ENCODE measurements around the gene CKLF. TPM values are rescaled to one million over a fixed set of nuclear protein-coding genes. Genes with fewer than 3 reads are reported as not detected.
"Not testable (repeated sequence)": the region's sequence is repeated elsewhere in the genome, so short reads cannot be mapped to it uniquely, and the experiment has no call there.

Gene CKLF
- total RNA-seq, 1 donor from 2014 or later, result 36.3 TPM

- Mint-ChIP-seq H3K27me3 (no peaks in the 10 kb centered on the region), H3K4me1 (ENCODE audit: unreplicated experiment) (no peaks in the 10 kb centered on the region), H3K27ac (no peak overlapping the region), H3K36me3 (no peaks in the 10 kb centered on the region), H3K9me3 (no peaks in the 10 kb centered on the region), H3K4me3 (no peak overlapping the region)
- no peak for DNase-seq (ENCODE audit: extremely low spot score, unreplicated experiment)
- TF ChIP-seq, protein P1, sequence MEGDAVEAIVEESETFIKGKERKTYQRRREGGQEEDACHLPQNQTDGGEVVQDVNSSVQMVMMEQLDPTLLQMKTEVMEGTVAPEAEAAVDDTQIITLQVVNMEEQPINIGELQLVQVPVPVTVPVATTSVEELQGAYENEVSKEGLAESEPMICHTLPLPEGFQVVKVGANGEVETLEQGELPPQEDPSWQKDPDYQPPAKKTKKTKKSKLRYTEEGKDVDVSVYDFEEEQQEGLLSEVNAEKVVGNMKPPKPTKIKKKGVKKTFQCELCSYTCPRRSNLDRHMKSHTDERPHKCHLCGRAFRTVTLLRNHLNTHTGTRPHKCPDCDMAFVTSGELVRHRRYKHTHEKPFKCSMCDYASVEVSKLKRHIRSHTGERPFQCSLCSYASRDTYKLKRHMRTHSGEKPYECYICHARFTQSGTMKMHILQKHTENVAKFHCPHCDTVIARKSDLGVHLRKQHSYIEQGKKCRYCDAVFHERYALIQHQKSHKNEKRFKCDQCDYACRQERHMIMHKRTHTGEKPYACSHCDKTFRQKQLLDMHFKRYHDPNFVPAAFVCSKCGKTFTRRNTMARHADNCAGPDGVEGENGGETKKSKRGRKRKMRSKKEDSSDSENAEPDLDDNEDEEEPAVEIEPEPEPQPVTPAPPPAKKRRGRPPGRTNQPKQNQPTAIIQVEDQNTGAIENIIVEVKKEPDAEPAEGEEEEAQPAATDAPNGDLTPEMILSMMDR (conservative IDR thresholded peaks at IDR 0.05), result no peak
These were observed 39.9 kb downstream of the CKLF start for GRCh38 chr16:66592241-66592640.

GRCh38 chr16:66592814-66593213 is 40.4 kb downstream of the CKLF start:
- Mint-ChIP-seq H3K4me1 (ENCODE audit: unreplicated experiment) (no peaks in the 10 kb centered on the region), H3K36me3 (no peaks in the 10 kb centered on the region), H3K27me3 (no peaks in the 10 kb centered on the region), H3K27ac (no peak overlapping the region), H3K9me3 (no peaks in the 10 kb centered on the region), H3K4me3 (no peak overlapping the region)
- TF ChIP-seq, protein P1 (conservative IDR thresholded peaks at IDR 0.05), result no peak
- no peak for DNase-seq (ENCODE audit: extremely low spot score, unreplicated experiment)

DNA sequence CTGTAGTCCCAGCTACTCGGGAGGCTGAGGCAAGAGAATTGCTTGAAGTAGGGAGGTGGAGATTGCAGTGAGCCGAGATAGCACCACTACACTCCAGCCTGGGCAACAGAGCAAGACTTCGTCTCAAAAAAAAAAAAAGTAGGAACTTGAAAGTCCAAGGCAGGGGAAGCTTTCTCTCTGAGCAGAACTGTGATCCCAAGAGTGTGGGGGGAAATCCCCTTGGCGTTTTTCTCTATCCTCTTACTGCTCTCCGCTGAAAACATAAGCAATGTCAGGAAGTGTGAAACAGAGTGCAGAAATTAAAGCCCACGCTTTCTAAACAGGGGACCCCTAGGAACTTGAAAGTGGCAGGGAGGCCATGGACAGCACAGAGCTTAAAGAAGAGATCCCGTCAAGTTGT is 42.4 kb downstream of the CKLF start:
- Mint-ChIP-seq H3K27me3 (no peaks in the 10 kb centered on the region), H3K4me1 (ENCODE audit: unreplicated experiment) (no peaks in the 10 kb centered on the region), H3K27ac (no peak overlapping the region), H3K36me3 (no peaks in the 10 kb centered on the region), H3K9me3 (no peaks in the 10 kb centered on the region), H3K4me3 (no peak overlapping the region)
- no peak for DNase-seq (ENCODE audit: extremely low spot score, unreplicated experiment)
- TF ChIP-seq, protein P1 (conservative IDR thresholded peaks at IDR 0.05), result no peak

GRCh38 chr16:66596559-66596958 is 44.2 kb downstream of the CKLF start:
- not testable (repeated sequence) for H3K27ac Mint-ChIP-seq; H3K9me3 Mint-ChIP-seq; H3K27me3 Mint-ChIP-seq; H3K4me1 Mint-ChIP-seq (ENCODE audit: unreplicated experiment); H3K4me3 Mint-ChIP-seq; H3K36me3 Mint-ChIP-seq; DNase-seq (ENCODE audit: extremely low spot score, unreplicated experiment)

- DNase-seq (ENCODE audit: extremely low spot score, unreplicated experiment), result no peak
- H3K36me3 Mint-ChIP-seq, result no peaks in the 10 kb centered on the region
- TF ChIP-seq, protein P1 (conservative IDR thresholded peaks at IDR 0.05), result no peak
- H3K4me1 Mint-ChIP-seq (ENCODE audit: unreplicated experiment), result peaks cover 5% of the 10 kb centered on the region
- no peak overlapping the region for H3K4me3 Mint-ChIP-seq
- no peaks in the 10 kb centered on the region for H3K9me3 Mint-ChIP-seq
- H3K27me3 Mint-ChIP-seq, result no peaks in the 10 kb centered on the region
- peak overlapping the region; percentile 0 for H3K27ac Mint-ChIP-seq
These were observed 44.8 kb downstream of the CKLF start for GRCh38 chr16:66596986-66597848.

DNA sequence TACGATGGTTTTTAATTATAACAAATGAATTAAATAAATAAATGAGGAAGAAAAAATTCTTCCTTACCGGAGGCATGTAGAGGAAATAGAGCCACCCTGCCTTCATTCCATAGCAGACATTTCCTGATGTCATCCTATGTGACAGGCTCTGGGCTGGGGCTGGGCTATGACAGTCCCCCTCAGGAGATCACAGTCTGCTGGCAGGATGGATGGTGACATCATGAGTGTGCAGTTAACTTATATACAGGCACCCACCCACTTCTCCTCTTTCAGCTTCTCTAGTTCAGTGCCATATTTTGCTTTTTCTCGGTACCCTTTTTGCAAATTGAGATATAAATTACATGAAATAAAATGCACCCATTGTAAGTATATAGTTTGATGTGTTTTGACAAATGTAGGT is 45.7 kb downstream of the CKLF start:
- TF ChIP-seq, protein P1 (conservative IDR thresholded peaks at IDR 0.05), result no peak
- Mint-ChIP-seq H3K27me3 (no peaks in the 10 kb centered on the region), H3K9me3 (no peaks in the 10 kb centered on the region), H3K4me1 (ENCODE audit: unreplicated experiment) (peaks cover 8% of the 10 kb centered on the region), H3K27ac (peak overlapping the region; percentile 85), H3K36me3 (no peaks in the 10 kb centered on the region), H3K4me3 (no peak overlapping the region)
- DNase-seq (ENCODE audit: extremely low spot score, unreplicated experiment), result no peak

All from type B pancreatic cell (in vitro differentiated cells).